Stimulated activated memory B cell treated with anti-CD40 and anti-IgM and Interleukin-4, amounts not matched to agents 10 μg/mL and 1 μg/mL and 100 μg/mL, for 72 hours (primary cell): ENCODE measurements around the gene TAS2R19.
A peak's percentile ranks its signal among the peaks of the same experiment; 100 is the strongest.
"Not testable (repeated sequence)": the region's sequence is repeated elsewhere in the genome, so short reads cannot be mapped to it uniquely, and the experiment has no call there.

Source experiments
- ATAC-seq: fragments of 150-1000 bp; cut with Tn5 transposase; 2 replicates; pipeline ENCODE4 v1.10.0; 2021
- H3K27ac Mint-ChIP-seq: one replicate; pipeline ENCODE4 v1.8.0; 2022; ENCODE audit warnings: mild to moderate bottlenecking, mixed read lengths
- H3K27me3 Mint-ChIP-seq: one replicate; pipeline ENCODE4 v1.8.0; 2022; ENCODE audit warnings: mixed read lengths
- H3K36me3 Mint-ChIP-seq: one replicate; pipeline ENCODE4 v1.8.0; 2022; ENCODE audit warnings: mixed read lengths
- H3K4me1 Mint-ChIP-seq: one replicate; pipeline ENCODE4 v1.8.0; 2022; ENCODE audit warnings: mixed read lengths
- H3K4me3 Mint-ChIP-seq: one replicate; pipeline ENCODE4 v1.8.0; 2022; ENCODE audit warnings: mild to moderate bottlenecking, moderate library complexity, mixed read lengths
- H3K9me3 Mint-ChIP-seq: one replicate; pipeline ENCODE4 v1.8.0; 2022; ENCODE audit warnings: mixed read lengths

The TAS2R19 gene, protein sequence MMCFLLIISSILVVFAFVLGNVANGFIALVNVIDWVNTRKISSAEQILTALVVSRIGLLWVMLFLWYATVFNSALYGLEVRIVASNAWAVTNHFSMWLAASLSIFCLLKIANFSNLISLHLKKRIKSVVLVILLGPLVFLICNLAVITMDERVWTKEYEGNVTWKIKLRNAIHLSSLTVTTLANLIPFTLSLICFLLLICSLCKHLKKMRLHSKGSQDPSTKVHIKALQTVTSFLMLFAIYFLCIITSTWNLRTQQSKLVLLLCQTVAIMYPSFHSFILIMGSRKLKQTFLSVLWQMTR

GRCh38 chr12:11022520-11022919 is at the start of gene TAS2R19:
TAS2R19 (minus strand) TSS chr12:11022620; CDS start chr12:11022571, 49 bp downstream.
- Mint-ChIP-seq H3K4me1 (no peaks in the 10 kb centered on the region), H3K4me3 (no peak within 1 kb of the TSS), H3K27ac (no peak within 1 kb of the TSS), H3K36me3 (peaks cover 40% of the 10 kb centered on the region), H3K27me3 (no peaks in the 10 kb centered on the region), H3K9me3 (peaks cover 6% of the 10 kb centered on the region)
- no peak for ATAC-seq

- Mint-ChIP-seq H3K4me1 (peaks cover 23% of the 10 kb centered on the region), H3K27me3 (no peaks in the 10 kb centered on the region), H3K36me3 (peaks cover 30% of the 10 kb centered on the region), H3K4me3 (no peak overlapping the region), H3K9me3 (no peaks in the 10 kb centered on the region), H3K27ac (no peak overlapping the region)
- no peak for ATAC-seq
Measured at GRCh38 chr12:11071414-11071813, 49.0 kb upstream of the TAS2R19 start.

DNA sequence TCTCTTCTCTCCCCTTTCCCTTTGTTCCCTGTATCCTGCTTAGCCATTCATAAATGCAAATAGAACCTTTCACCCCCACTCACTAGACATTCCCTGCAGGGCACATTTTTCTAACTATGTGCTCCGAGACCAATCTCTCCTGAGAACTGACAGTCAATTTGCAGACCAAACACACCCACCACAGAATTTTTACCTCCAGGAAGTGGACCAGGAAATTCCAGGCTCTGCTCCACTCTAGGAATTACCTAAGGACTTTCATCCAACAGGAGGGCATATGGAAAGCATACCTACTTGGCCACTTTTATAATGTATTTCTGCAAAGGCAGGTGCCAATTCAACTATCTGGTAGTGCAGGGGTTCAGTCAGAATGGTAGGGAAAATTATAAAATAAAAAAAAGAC is 48.6 kb upstream of the TAS2R19 start:
- Mint-ChIP-seq H3K9me3 (no peaks in the 10 kb centered on the region), H3K36me3 (peaks cover 30% of the 10 kb centered on the region), H3K4me1 (peaks cover 23% of the 10 kb centered on the region), H3K27ac (no peak overlapping the region), H3K4me3 (no peak overlapping the region), H3K27me3 (no peaks in the 10 kb centered on the region)
- ATAC-seq, result no peak

- Mint-ChIP-seq H3K9me3 (peaks cover 2% of the 10 kb centered on the region), H3K4me3 (no peak overlapping the region), H3K27ac (no peak overlapping the region), H3K27me3 (no peaks in the 10 kb centered on the region), H3K36me3 (peaks cover 37% of the 10 kb centered on the region), H3K4me1 (peaks cover 23% of the 10 kb centered on the region)
- ATAC-seq, result no peak
Measured at GRCh38 chr12:11069854-11070365, 47.5 kb upstream of the TAS2R19 start.

DNA sequence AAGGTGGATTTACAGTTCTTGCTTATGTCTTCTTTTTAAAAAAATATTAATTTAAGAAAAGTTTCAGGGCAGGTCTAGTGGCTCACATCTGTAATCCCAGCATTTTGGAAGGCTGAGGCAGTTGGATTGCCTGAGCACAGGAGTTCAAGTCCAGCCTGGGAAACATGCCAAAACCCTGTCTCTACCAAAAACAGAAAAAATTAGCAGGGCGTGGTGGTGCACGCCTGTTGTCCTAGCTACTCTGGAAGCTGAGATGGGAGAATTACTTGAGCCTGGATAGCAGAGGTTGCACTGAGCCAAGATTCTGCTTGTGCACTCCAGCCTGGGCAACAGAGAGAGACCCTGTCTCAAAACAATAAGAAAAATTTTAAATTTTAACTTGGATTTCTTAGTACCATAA is 45.1 kb upstream of the TAS2R19 start:
- Mint-ChIP-seq H3K27ac (no peak overlapping the region), H3K36me3 (peaks cover 31% of the 10 kb centered on the region), H3K4me3 (no peak overlapping the region), H3K9me3 (peaks cover 2% of the 10 kb centered on the region), H3K27me3 (no peaks in the 10 kb centered on the region), H3K4me1 (peaks cover 23% of the 10 kb centered on the region)
- ATAC-seq, result no peak

GRCh38 chr12:11062194-11062593 is 39.8 kb upstream of the TAS2R19 start, which contains the start of gene TAS2R46:
TAS2R46 (minus strand) TSS chr12:11062294; CDS start chr12:11062294, 0 bp downstream.
- not testable (repeated sequence) for H3K27ac Mint-ChIP-seq, H3K4me3 Mint-ChIP-seq, H3K9me3 Mint-ChIP-seq, ATAC-seq, H3K27me3 Mint-ChIP-seq
- H3K4me1 Mint-ChIP-seq, result peaks cover 13% of the 10 kb centered on the region
- H3K36me3 Mint-ChIP-seq, result peaks cover 13% of the 10 kb centered on the region

GRCh38 chr12:11059784-11060183 is 37.4 kb upstream of the TAS2R19 start:
- Mint-ChIP-seq H3K36me3 (peaks cover 19% of the 10 kb centered on the region), H3K4me1 (peaks cover 13% of the 10 kb centered on the region), H3K27me3 (no peaks in the 10 kb centered on the region), H3K27ac (no peak overlapping the region), H3K9me3 (peaks cover 3% of the 10 kb centered on the region), H3K4me3 (no peak overlapping the region)
- no peak for ATAC-seq

- Mint-ChIP-seq H3K36me3 (peaks cover 19% of the 10 kb centered on the region), H3K4me3 (no peak overlapping the region), H3K27ac (no peak overlapping the region), H3K9me3 (peaks cover 3% of the 10 kb centered on the region), H3K27me3 (no peaks in the 10 kb centered on the region), H3K4me1 (peaks cover 7% of the 10 kb centered on the region)
- ATAC-seq, result no peak
Measured at GRCh38 chr12:11059041-11059440, 36.6 kb upstream of the TAS2R19 start.

GRCh38 chr12:11055306-11055705 is 32.9 kb upstream of the TAS2R19 start:
- peaks cover 10% of the 10 kb centered on the region for H3K9me3 Mint-ChIP-seq
- H3K27ac Mint-ChIP-seq, result no peak overlapping the region
- no peaks in the 10 kb centered on the region for H3K4me1 Mint-ChIP-seq
- peaks cover 32% of the 10 kb centered on the region for H3K36me3 Mint-ChIP-seq
- no peak overlapping the region for H3K4me3 Mint-ChIP-seq
- ATAC-seq, result no peak
- no peaks in the 10 kb centered on the region for H3K27me3 Mint-ChIP-seq

- not testable (repeated sequence) for H3K27ac Mint-ChIP-seq, H3K9me3 Mint-ChIP-seq, H3K27me3 Mint-ChIP-seq, H3K4me3 Mint-ChIP-seq, ATAC-seq, H3K4me1 Mint-ChIP-seq
- peaks cover 57% of the 10 kb centered on the region for H3K36me3 Mint-ChIP-seq
Measured at GRCh38 chr12:11049806-11050531, 27.5 kb upstream of the TAS2R19 start.

DNA sequence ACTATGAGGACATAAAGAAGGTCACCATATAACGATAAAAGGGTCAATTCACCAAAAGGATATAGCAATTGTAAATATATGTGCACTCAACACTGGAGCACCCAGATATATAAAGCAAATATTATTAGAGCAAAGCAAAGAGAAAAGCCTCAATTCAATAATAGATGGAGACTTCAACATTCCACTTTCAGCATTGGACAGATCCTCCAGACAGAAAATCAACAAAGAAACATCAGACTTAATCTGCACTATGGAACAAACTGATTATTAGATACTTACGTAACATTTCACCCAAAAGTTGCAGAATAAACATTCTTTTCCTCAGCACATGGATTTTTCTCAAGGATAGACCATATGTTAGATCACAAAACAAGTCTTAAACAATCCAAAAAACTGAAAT is 18.9 kb upstream of the TAS2R19 start:
- H3K36me3 Mint-ChIP-seq, result peaks cover 61% of the 10 kb centered on the region
- ATAC-seq, H3K4me1 Mint-ChIP-seq, H3K27ac Mint-ChIP-seq, H3K9me3 Mint-ChIP-seq, H3K4me3 Mint-ChIP-seq, H3K27me3 Mint-ChIP-seq: not testable (repeated sequence)

- H3K27ac Mint-ChIP-seq, result no peak overlapping the region
- H3K9me3 Mint-ChIP-seq, result peaks cover 2% of the 10 kb centered on the region
Measured at GRCh38 chr12:11040162-11040561, 17.7 kb upstream of the TAS2R19 start.

GRCh38 chr12:11039171-11039570 is 16.8 kb upstream of the TAS2R19 start:
- no peak for ATAC-seq
- Mint-ChIP-seq H3K4me3 (no peak overlapping the region), H3K9me3 (no peaks in the 10 kb centered on the region), H3K27ac (no peak overlapping the region), H3K27me3 (no peaks in the 10 kb centered on the region), H3K4me1 (peaks cover 4% of the 10 kb centered on the region), H3K36me3 (peaks cover 58% of the 10 kb centered on the region)

More at GRCh38 chr12:11040162-11040561, 17.7 kb upstream of the TAS2R19 start:
- H3K4me1 Mint-ChIP-seq, result peaks cover 4% of the 10 kb centered on the region
- H3K36me3 Mint-ChIP-seq, result peaks cover 64% of the 10 kb centered on the region
- no peak overlapping the region for H3K4me3 Mint-ChIP-seq
- H3K27me3 Mint-ChIP-seq, result no peaks in the 10 kb centered on the region
- ATAC-seq, result no peak

DNA sequence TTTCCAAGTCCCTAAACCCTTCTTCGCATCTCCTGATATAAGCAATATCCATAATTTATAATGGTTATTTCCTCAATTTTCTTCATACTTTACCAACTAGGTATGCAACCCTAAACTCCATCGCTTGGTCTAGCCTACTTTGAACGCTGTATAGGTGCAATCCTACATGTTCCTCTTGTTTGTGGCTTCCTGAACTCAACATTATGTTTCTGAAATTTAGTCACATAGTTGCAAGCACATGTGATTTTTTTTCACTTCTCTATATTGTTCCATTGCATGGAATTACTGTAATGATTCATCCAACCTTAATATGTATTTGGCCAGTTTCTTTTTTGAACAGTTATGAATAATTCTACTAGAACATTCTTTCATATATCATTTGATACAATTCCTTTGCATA is 11.5 kb upstream of the TAS2R19 start:
- not testable (repeated sequence) for H3K4me3 Mint-ChIP-seq, H3K4me1 Mint-ChIP-seq, H3K9me3 Mint-ChIP-seq, H3K27ac Mint-ChIP-seq, H3K27me3 Mint-ChIP-seq
- ATAC-seq, result peak; percentile 58
- peaks cover 48% of the 10 kb centered on the region for H3K36me3 Mint-ChIP-seq

DNA sequence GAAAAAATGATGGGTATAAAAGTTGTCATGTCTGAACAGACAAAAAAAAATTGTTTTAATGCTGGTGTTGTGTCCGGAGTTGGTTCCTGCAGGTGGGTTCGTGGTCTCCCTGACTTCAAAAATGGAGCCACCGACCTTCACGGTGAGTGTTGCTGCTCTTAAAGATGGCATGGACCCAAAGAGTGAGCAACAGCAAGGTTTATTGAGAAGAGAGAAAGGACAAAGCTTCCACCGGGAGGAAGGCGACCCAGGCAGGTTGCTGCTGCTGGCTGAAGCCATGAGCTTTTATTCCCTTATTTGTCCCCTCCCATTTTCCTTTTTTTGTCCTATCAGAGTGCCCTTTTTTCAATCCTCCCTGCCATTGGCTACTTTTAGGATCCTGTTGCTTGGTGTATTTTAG is 8.9 kb upstream of the TAS2R19 start, which contains the start of gene TAS2R31:
Gene TAS2R31, minus strand, starts transcription at position 101 of the 400 bp plus-strand sequence. Its CDS starts 72 bp downstream, at position 29.
- H3K4me3 Mint-ChIP-seq, result no peak within 1 kb of the TSS
- ATAC-seq, result no peak
- H3K4me1 Mint-ChIP-seq, result no peaks in the 10 kb centered on the region
- no peaks in the 10 kb centered on the region for H3K9me3 Mint-ChIP-seq
- no peak within 1 kb of the TSS for H3K27ac Mint-ChIP-seq
- no peaks in the 10 kb centered on the region for H3K27me3 Mint-ChIP-seq
- peaks cover 53% of the 10 kb centered on the region for H3K36me3 Mint-ChIP-seq
